ENCODE measurements around the gene MECP2. TPM values are rescaled to one million over a fixed set of nuclear protein-coding genes. Genes with fewer than 3 reads are reported as not detected.

The MECP2 gene
- total RNA-seq, 1 donor from 2014 or later = 60.0 TPM

- no peak for TF ChIP-seq CTCF (IDR thresholded peaks at IDR 0.05; ENCODE audit: partially characterized antibody, unreplicated experiment)
- Mint-ChIP-seq H3K4me1 (ENCODE audit: low read depth, unreplicated experiment) (no peaks in the 10 kb centered on the region), H3K4me3 (ENCODE audit: unreplicated experiment) (no peak overlapping the region), H3K9me3 (ENCODE audit: unreplicated experiment) (no peaks in the 10 kb centered on the region), H3K36me3 (ENCODE audit: unreplicated experiment) (no peaks in the 10 kb centered on the region), H3K27ac (ENCODE audit: unreplicated experiment) (no peak overlapping the region), H3K27me3 (ENCODE audit: unreplicated experiment) (peaks cover 4% of the 10 kb centered on the region)
- no peak for DNase-seq
Measured at GRCh38 chrX:154121961-154122360, 24.4 kb upstream of the MECP2 start.

GRCh38 chrX:154121207-154121606, 23.7 kb upstream of the MECP2 start:
- peaks cover 5% of the 10 kb centered on the region for H3K27me3 Mint-ChIP-seq (ENCODE audit: unreplicated experiment)
- no peak for TF ChIP-seq CTCF (IDR thresholded peaks at IDR 0.05; ENCODE audit: partially characterized antibody, unreplicated experiment)
- no peak overlapping the region for H3K27ac Mint-ChIP-seq (ENCODE audit: unreplicated experiment)
- peaks cover 2% of the 10 kb centered on the region for H3K4me1 Mint-ChIP-seq (ENCODE audit: low read depth, unreplicated experiment)
- no peaks in the 10 kb centered on the region for H3K36me3 Mint-ChIP-seq (ENCODE audit: unreplicated experiment)
- H3K4me3 Mint-ChIP-seq (ENCODE audit: unreplicated experiment) = no peak overlapping the region
- DNase-seq = no peak
- H3K9me3 Mint-ChIP-seq (ENCODE audit: unreplicated experiment) = no peaks in the 10 kb centered on the region

GRCh38 chrX:154120567-154120966, 23.1 kb upstream of the MECP2 start:
- Mint-ChIP-seq H3K4me3 (ENCODE audit: unreplicated experiment) (no peak overlapping the region), H3K36me3 (ENCODE audit: unreplicated experiment) (no peaks in the 10 kb centered on the region), H3K27ac (ENCODE audit: unreplicated experiment) (no peak overlapping the region), H3K27me3 (ENCODE audit: unreplicated experiment) (peaks cover 5% of the 10 kb centered on the region), H3K9me3 (ENCODE audit: unreplicated experiment) (no peaks in the 10 kb centered on the region), H3K4me1 (ENCODE audit: low read depth, unreplicated experiment) (peaks cover 3% of the 10 kb centered on the region)
- no peak for DNase-seq
- TF ChIP-seq CTCF (IDR thresholded peaks at IDR 0.05; ENCODE audit: partially characterized antibody, unreplicated experiment) = no peak

- H3K4me3 Mint-ChIP-seq (ENCODE audit: unreplicated experiment) = no peak overlapping the region
- no peak for TF ChIP-seq CTCF (IDR thresholded peaks at IDR 0.05; ENCODE audit: partially characterized antibody, unreplicated experiment)
- H3K27me3 Mint-ChIP-seq (ENCODE audit: unreplicated experiment) = peaks cover 5% of the 10 kb centered on the region
- H3K36me3 Mint-ChIP-seq (ENCODE audit: unreplicated experiment) = no peaks in the 10 kb centered on the region
- no peaks in the 10 kb centered on the region for H3K9me3 Mint-ChIP-seq (ENCODE audit: unreplicated experiment)
- no peak overlapping the region for H3K27ac Mint-ChIP-seq (ENCODE audit: unreplicated experiment)
- no peak for DNase-seq
- H3K4me1 Mint-ChIP-seq (ENCODE audit: low read depth, unreplicated experiment) = peaks cover 3% of the 10 kb centered on the region
Measured at GRCh38 chrX:154117566-154117965, 20.0 kb upstream of the MECP2 start.

- Mint-ChIP-seq H3K4me1 (ENCODE audit: low read depth, unreplicated experiment) (peaks cover 3% of the 10 kb centered on the region), H3K36me3 (ENCODE audit: unreplicated experiment) (no peaks in the 10 kb centered on the region), H3K27me3 (ENCODE audit: unreplicated experiment) (peaks cover 4% of the 10 kb centered on the region), H3K4me3 (ENCODE audit: unreplicated experiment) (no peak overlapping the region), H3K27ac (ENCODE audit: unreplicated experiment) (no peak overlapping the region), H3K9me3 (ENCODE audit: unreplicated experiment) (no peaks in the 10 kb centered on the region)
- no peak for DNase-seq
- no peak for TF ChIP-seq CTCF (IDR thresholded peaks at IDR 0.05; ENCODE audit: partially characterized antibody, unreplicated experiment)
Measured at GRCh38 chrX:154116426-154117211, 19.1 kb upstream of the MECP2 start.

All from glutamatergic neuron (in vitro differentiated cells).